ENCODE results near the gene SERPINA4. TPM values are rescaled to one million over a fixed set of nuclear protein-coding genes. Genes with fewer than 3 reads are reported as not detected.
A peak's percentile ranks its signal among the peaks of the same experiment; 100 is the strongest.

SERPINA4 gene
- total and polyA plus RNA-seq, 2 of the 13 experiments (the other 11 are each of a cell fraction or from before 2014, with no cell fraction given) = 39.1 to 57.8 TPM

GRCh38 chr14:94517641-94518257 lies 43.5 kb upstream of the SERPINA4 start (continued):
- no peak for TF ChIP-seq CTCF (CRISPR knock-in tag; IDR thresholded peaks at IDR 0.05)
- no peak for TF ChIP-seq CCDC6 (CRISPR knock-in tag; IDR thresholded peaks at IDR 0.05)
- TF ChIP-seq TERF1 (CRISPR knock-in tag; IDR thresholded peaks at IDR 0.05) = no peak
- peak; percentile 55; the same call in 1 of the 2 replicates for TF ChIP-seq SOX5 (CRISPR knock-in tag; IDR thresholded peaks at IDR 0.05; ENCODE audit: borderline replicate concordance)
- TF ChIP-seq HMG20A (CRISPR knock-in tag; IDR thresholded peaks at IDR 0.05; ENCODE audit: borderline replicate concordance) = peak; percentile 43; the same call in 1 of the 2 replicates
- no peak for TF ChIP-seq ZNF550 (CRISPR knock-in tag; IDR thresholded peaks at IDR 0.05; ENCODE audit: borderline replicate concordance)
- peak; percentile 56 for TF ChIP-seq CREM (IDR thresholded peaks at IDR 0.05)
- no peak for TF ChIP-seq CREM (CRISPR knock-in tag; IDR thresholded peaks at IDR 0.05)
- no peak for TF ChIP-seq MEIS2 (CRISPR knock-in tag; IDR thresholded peaks at IDR 0.05)
- no peak for TF ChIP-seq SIN3B (IDR thresholded peaks at IDR 0.05; ENCODE audit: low read length)
- TF ChIP-seq TBL1XR1 (IDR thresholded peaks at IDR 0.05; ENCODE audit: borderline replicate concordance, low read length, partially characterized antibody) = no peak
- 0 out of 2 replicates have a peak, but pooled peaks have one; percentile 21 for TF ChIP-seq KAT8 (CRISPR knock-in tag; IDR thresholded peaks at IDR 0.05)
- no peak for TF ChIP-seq AGO2 (optimal IDR thresholded peaks at IDR 0.05; ENCODE audit: low read depth, low read length)
- peak; percentile 54; the same call in 1 of the 2 replicates for TF ChIP-seq ZNF503 (CRISPR knock-in tag; IDR thresholded peaks at IDR 0.05)
- no peak for TF ChIP-seq FIP1L1 (IDR thresholded peaks at IDR 0.05; ENCODE audit: borderline replicate concordance, insufficient read depth, low read depth, low read length)
- TF ChIP-seq ZNF878 (CRISPR knock-in tag; IDR thresholded peaks at IDR 0.05) = no peak
- peak; percentile 66 for TF ChIP-seq HDAC2 (CRISPR knock-in tag; IDR thresholded peaks at IDR 0.05)
- TF ChIP-seq ZNF512B (CRISPR knock-in tag; IDR thresholded peaks at IDR 0.05; ENCODE audit: borderline replicate concordance) = no peak
- no peak for TF ChIP-seq MED8 (CRISPR knock-in tag; IDR thresholded peaks at IDR 0.05; ENCODE audit: insufficient replicate concordance)
- peak; percentile 16; the same call in 1 of the 2 replicates for TF ChIP-seq TFDP1 (CRISPR knock-in tag; IDR thresholded peaks at IDR 0.05; ENCODE audit: borderline replicate concordance)
- TF ChIP-seq ZNF709 (CRISPR knock-in tag; IDR thresholded peaks at IDR 0.05) = no peak
- TF ChIP-seq MXI1 (IDR thresholded peaks at IDR 0.05; ENCODE audit: borderline replicate concordance, low read depth, low read length) = no peak

Measured in HepG2 (cell line).